SK-N-SH treated with all-trans-retinoic acid at 6 μM for 48 hours (cell line): ENCODE measurements around the gene PLPPR4.

Experiments
- ATAC-seq: fragments of 200-7000 bp; cut with Tn5 transposase; 3 replicates; pipeline ENCODE4 v1.9.1; 2020; ENCODE audit warnings: mild to moderate bottlenecking, moderate library complexity
- BACH2 ChIP-seq: fragments of 250-450 bp; sonication (Bioruptor Pico); IDR thresholded peaks from 2 replicates; pipeline ENCODE4 v1.9.0; 2021; ENCODE audit warnings: mild to moderate bottlenecking, borderline replicate concordance
- CREB5 ChIP-seq: fragments of 250-450 bp; sonication (Bioruptor Pico); IDR thresholded peaks from 2 replicates; pipeline ENCODE4 v1.5.1; 2020; ENCODE audit warnings: low read depth, mild to moderate bottlenecking, moderate library complexity
- CSDC2 ChIP-seq: fragments of 250-450 bp; sonication (Bioruptor Pico); IDR thresholded peaks from 2 replicates; pipeline ENCODE4 v1.5.0; 2020; ENCODE audit warnings: mild to moderate bottlenecking, moderate library complexity
- CSRNP3 ChIP-seq: fragments of 250-450 bp; sonication (Bioruptor Pico); IDR thresholded peaks from 2 replicates; pipeline ENCODE4 v1.5.1; 2021; ENCODE audit warnings: mild to moderate bottlenecking, moderate library complexity
- ESRRG ChIP-seq: fragments of 250-450 bp; sonication (Bioruptor Pico); IDR thresholded peaks from 2 replicates; pipeline ENCODE4 v1.6.1; 2021; ENCODE audit warnings: mild to moderate bottlenecking
- GLIS3 ChIP-seq: fragments of 250-450 bp; sonication (Bioruptor Pico); IDR thresholded peaks from 2 replicates; pipeline ENCODE4 v1.5.0; 2020; ENCODE audit warnings: mild to moderate bottlenecking, moderate library complexity
- ISL1 ChIP-seq: fragments of 250-450 bp; sonication (Bioruptor Pico); IDR thresholded peaks from 2 replicates; pipeline ENCODE4 v2.1.2; 2022; ENCODE audit warnings: mild to moderate bottlenecking, moderate library complexity
- OSR1 ChIP-seq: fragments of 250-450 bp; sonication (Bioruptor Pico); IDR thresholded peaks from 2 replicates; pipeline ENCODE4 v1.8.0; 2022; ENCODE audit warnings: moderate library complexity, mild to moderate bottlenecking, inconsistent platforms
- PATZ1 ChIP-seq: fragments of 250-450 bp; sonication (Bioruptor Pico); IDR thresholded peaks from 2 replicates; pipeline ENCODE4 v1.8.0; 2020; ENCODE audit warnings: mild to moderate bottlenecking, moderate library complexity, borderline replicate concordance
- PPARA ChIP-seq: fragments of 250-450 bp; sonication (Bioruptor Pico); IDR thresholded peaks from 2 replicates; pipeline ENCODE4 v1.5.0; 2020; ENCODE audit warnings: mild to moderate bottlenecking, borderline replicate concordance
- RARB ChIP-seq: fragments of 250-450 bp; sonication (Bioruptor Pico); IDR thresholded peaks from 2 replicates; pipeline ENCODE4 v1.8.0; 2021; ENCODE audit warnings: mild to moderate bottlenecking, moderate library complexity
- SNAI2 ChIP-seq: fragments of 250-450 bp; sonication (Bioruptor Pico); IDR thresholded peaks from 2 replicates; pipeline ENCODE4 v1.5.0; 2020; ENCODE audit warnings: mild to moderate bottlenecking, moderate library complexity
- TCF4 ChIP-seq: fragments of 250-450 bp; sonication (Bioruptor Pico); IDR thresholded peaks from 2 replicates; pipeline ENCODE4 v1.8.0; 2021; ENCODE audit warnings: mild to moderate bottlenecking, moderate library complexity, borderline replicate concordance
- TOX ChIP-seq: fragments of 250-450 bp; sonication (Bioruptor Pico); IDR thresholded peaks from 2 replicates; pipeline ENCODE4 v1.8.0; 2021; ENCODE audit warnings: mild to moderate bottlenecking, moderate library complexity, borderline replicate concordance
- TSHZ2 ChIP-seq: fragments of 250-450 bp; sonication (Bioruptor Pico); IDR thresholded peaks from 2 replicates; pipeline ENCODE4 v1.5.0; 2020; ENCODE audit warnings: mild to moderate bottlenecking, moderate library complexity
- ZC3H10 ChIP-seq: fragments of 250-450 bp; sonication (Bioruptor Pico); IDR thresholded peaks from 2 replicates; pipeline ENCODE4 v1.5.1; 2021; ENCODE audit warnings: mild to moderate bottlenecking, moderate library complexity
- ZFP3 ChIP-seq: fragments of 250-450 bp; sonication (Bioruptor Pico); IDR thresholded peaks from 2 replicates; pipeline ENCODE4 v1.5.0; 2020; ENCODE audit warnings: mild to moderate bottlenecking, moderate library complexity
- ZFP30 ChIP-seq: fragments of 450-650 bp; formaldehyde crosslinking; IDR thresholded peaks from 2 replicates; pipeline ENCODE4 v1.5.0; 2022; ENCODE audit warnings: mild to moderate bottlenecking, moderate library complexity
- ZNF565 ChIP-seq: fragments of 450-650 bp; formaldehyde crosslinking; conservative IDR thresholded peaks from 2 replicates; pipeline ENCODE4 v1.5.0; 2020; ENCODE audit warnings: low read depth, mild to moderate bottlenecking, moderate library complexity
- ZNF70 ChIP-seq: fragments of 450-650 bp; formaldehyde crosslinking; IDR thresholded peaks from 2 replicates; pipeline ENCODE4 v1.5.0; 2020; ENCODE audit warnings: mild to moderate bottlenecking, moderate library complexity
- ZNF8 ChIP-seq: fragments of 450-650 bp; formaldehyde crosslinking; IDR thresholded peaks from 2 replicates; pipeline ENCODE4 v1.5.0; 2020; ENCODE audit warnings: mild to moderate bottlenecking, moderate library complexity

PLPPR4 gene

GRCh38 chr1:99236756-99237155 lies 27.5 kb upstream of the PLPPR4 start (continued):
- no peak for TF ChIP-seq TSHZ2 (CRISPR knock-in tag)
- no peak for TF ChIP-seq TCF4 (CRISPR knock-in tag)
- TF ChIP-seq CSDC2: no peak
- TF ChIP-seq ZC3H10: no peak
- TF ChIP-seq OSR1 (CRISPR knock-in tag): no peak

GRCh38 chr1:99239690-99240089 lies 24.6 kb upstream of the PLPPR4 start:
- TF ChIP-seq BACH2 (CRISPR knock-in tag): no peak
- TF ChIP-seq TOX (CRISPR knock-in tag): no peak
- TF ChIP-seq PATZ1: no peak
- no peak for TF ChIP-seq TCF4 (CRISPR knock-in tag)
- no peak for TF ChIP-seq ZNF70 (CRISPR knock-in tag)
- no peak for TF ChIP-seq TSHZ2 (CRISPR knock-in tag)

GRCh38 chr1:99240621-99241020 lies 23.7 kb upstream of the PLPPR4 start:
- no peak for ATAC-seq
- TF ChIP-seq CSDC2 (no peak), ZC3H10 (no peak), TCF4 (CRISPR knock-in tag) (no peak), BACH2 (CRISPR knock-in tag) (no peak), GLIS3 (CRISPR knock-in tag) (no peak), SNAI2 (CRISPR knock-in tag) (no peak), ZNF8 (CRISPR knock-in tag) (no peak)
- TF ChIP-seq, all 23 proteins: peak for 0

More at GRCh38 chr1:99239690-99240089, 24.6 kb upstream of the PLPPR4 start:
- ATAC-seq: no peak

- ATAC-seq: no peak
- no peak for TF ChIP-seq ESRRG (CRISPR knock-in tag)
- TF ChIP-seq PATZ1: no peak
- no peak for TF ChIP-seq PPARA (CRISPR knock-in tag)
- no peak for TF ChIP-seq ZFP30 (CRISPR knock-in tag)
- no peak for TF ChIP-seq ZNF565 (CRISPR knock-in tag)
- TF ChIP-seq ZC3H10: no peak
- no peak for TF ChIP-seq TCF4 (CRISPR knock-in tag)
- TF ChIP-seq BACH2 (CRISPR knock-in tag): no peak
- TF ChIP-seq CSRNP3 (CRISPR knock-in tag): no peak
- TF ChIP-seq ISL1 (CRISPR knock-in tag): no peak
- no peak for TF ChIP-seq ZNF70 (CRISPR knock-in tag)
- TF ChIP-seq SNAI2 (CRISPR knock-in tag): no peak
- TF ChIP-seq ZFP3 (CRISPR knock-in tag): no peak
- no peak for TF ChIP-seq OSR1 (CRISPR knock-in tag)
- TF ChIP-seq RARB (CRISPR knock-in tag): no peak
- no peak for TF ChIP-seq TOX (CRISPR knock-in tag)
- no peak for TF ChIP-seq ZNF8 (CRISPR knock-in tag)
- TF ChIP-seq GLIS3 (CRISPR knock-in tag): no peak
- no peak for TF ChIP-seq CREB5 (CRISPR knock-in tag)
Measured at GRCh38 chr1:99246152-99246551, 18.1 kb upstream of the PLPPR4 start.
